ENCODE results near the gene BCL7A. TPM values are rescaled to one million over a fixed set of nuclear protein-coding genes. Genes with fewer than 3 reads are reported as not detected.

The BCL7A gene
- total RNA-seq, 1 experiment from 2014 or later, result 14.4 TPM

DNA sequence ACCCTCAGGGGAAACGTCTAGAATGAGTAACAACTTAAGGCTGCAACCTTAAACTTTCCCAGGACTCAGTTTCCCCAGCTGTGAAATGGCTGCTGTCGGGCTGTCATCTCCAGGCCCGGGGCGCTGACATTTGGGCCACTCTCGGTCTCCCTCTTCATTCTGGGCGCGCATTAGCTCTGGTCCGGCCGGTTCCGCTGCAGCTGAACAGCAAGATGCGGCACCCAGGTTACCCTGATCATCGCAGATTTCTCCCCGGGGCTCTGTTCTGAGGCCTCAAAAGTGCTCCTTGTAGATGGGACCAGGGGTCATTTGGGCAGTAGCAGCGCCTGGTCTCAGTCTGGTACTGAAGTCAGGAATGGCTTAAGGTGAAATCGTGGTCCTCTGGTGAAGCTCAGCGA, 890 bp upstream of the BCL7A start:
- no peak for DNase-seq (ENCODE audit: low read depth, low spot score)
- in situ Hi-C loops (cut with HindIII; ENCODE audit: low pct_unique_long_range_greater_than_20kb, low sequenced_read_pairs), result no loop called here

DNA sequence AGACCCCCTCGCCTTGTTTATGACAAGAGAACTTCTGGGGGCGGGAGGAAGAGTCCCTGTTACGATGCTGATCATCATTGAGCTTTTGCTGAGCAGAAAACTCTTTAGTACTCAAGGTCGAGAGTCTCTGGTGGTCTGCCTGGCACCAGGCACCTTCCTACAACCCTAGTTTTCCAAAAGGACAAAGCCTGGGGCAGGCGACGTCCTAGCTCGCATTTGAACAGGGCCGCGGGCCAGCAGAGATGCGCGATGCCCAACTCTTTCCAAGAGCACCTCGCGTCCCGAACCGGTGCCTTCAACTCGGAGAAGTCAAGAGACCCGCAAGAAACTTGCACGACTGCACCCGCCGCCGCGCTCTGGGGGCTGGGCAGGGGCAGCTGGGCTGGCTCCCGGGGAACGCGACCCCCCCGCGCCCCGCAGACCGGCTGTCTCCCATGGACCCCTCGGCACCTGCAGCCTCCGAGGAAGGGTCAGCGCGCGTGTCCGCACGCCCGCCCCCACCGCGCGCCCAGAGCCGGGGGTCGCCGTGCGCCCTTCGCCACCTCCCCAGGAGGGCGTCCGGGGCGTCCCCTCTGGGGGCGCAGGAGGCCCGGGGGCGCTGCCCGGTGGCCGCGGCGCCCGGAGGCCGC, 377 bp upstream of the BCL7A start:
- in situ Hi-C loops (cut with HindIII; ENCODE audit: low pct_unique_long_range_greater_than_20kb, low sequenced_read_pairs), result no loop called here
- no peak for DNase-seq (ENCODE audit: low read depth, low spot score)

DNA sequence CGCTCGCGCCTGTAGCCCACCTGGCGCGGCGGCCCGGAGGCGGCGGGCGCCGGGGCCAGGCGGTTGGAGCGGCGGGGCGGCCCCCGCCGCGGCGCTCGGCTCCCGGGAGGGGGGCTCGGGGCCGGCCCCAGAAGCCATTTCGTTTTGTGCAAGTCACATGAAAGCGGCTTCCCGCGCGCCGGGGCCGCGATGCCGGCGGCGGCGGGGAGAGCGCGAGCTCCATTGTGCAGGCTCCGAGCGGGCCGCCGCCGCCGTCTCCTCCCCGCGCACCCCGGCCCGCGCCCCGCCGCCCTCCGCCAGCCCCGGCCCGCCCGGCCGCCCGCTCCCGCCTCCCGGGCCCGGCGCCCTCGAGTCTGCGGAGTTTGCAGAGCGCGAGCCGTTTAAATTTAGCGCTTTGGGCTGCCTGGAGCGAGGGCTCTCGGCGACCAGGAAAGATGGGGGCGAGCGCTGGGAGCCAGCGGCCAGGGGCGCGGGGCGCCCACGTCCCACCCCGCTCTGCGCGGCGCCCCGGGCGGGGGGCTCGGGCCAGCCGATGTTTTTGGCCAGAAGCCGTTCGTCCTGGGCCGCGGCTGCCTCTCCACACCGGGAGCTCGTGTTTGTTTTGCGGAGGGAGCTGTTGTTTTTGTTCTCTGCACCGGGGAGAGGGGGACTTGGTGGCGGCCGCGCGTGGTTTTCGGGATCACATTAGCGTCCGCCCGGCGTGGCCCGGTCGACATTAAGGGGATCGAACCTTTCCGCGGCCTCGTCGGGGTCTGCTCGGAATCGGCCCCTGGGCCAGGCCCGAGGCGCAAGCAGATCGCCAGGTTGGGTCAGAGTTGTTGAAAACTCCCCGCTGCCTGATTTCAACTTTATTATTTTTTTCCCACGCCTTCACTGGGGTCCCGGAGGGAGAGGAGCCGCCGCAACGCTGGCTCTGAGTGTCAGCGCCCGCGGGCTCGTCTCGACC, 982 bp downstream of the BCL7A start:
- DNase-seq (ENCODE audit: low read depth, low spot score), result peak; percentile 27
- in situ Hi-C loops (cut with HindIII; ENCODE audit: low pct_unique_long_range_greater_than_20kb, low sequenced_read_pairs), result no loop called here

DNA sequence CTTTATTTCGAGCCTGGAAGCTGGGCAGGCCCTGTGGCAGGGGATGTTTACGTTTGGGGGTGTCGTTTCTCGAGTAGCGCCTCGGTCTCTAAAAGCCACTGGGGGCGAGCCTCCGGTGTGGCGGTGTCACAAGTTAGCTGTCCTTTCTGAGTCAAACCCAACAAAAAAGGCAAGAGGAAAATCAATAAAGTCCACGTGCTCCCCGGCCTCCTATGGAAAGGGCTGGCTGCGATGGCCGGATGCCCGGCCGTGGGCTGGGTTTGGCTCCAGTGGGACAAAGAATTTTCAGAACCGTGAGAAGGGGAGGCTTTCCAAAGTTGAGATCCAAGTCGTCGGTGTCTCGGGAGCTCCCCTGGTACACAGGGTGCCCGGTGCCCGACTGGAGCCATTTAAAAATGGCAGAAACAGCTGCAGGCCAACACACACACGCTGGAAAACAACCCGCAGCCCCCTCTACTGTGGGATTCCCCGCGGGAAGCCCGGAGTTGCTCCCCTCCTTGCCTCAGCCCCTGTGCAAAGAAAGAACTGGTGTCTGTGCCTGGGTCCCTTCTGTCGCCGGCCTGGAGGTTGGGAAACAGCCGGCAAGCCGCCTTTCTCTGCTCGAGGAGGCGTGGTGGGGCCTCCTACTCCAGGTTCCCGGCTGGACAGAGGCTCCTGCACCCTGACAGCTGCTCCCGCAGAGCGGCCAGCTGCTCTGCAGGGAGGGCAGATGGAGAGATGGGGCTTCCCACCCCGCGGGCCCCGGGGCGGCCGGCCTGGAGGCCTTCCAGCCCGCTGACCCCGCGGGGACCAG, 1.9 kb downstream of the BCL7A start:
- in situ Hi-C loops (cut with HindIII; ENCODE audit: low pct_unique_long_range_greater_than_20kb, low sequenced_read_pairs), result no loop called here
- DNase-seq (ENCODE audit: low read depth, low spot score), result peak; percentile 63

DNA sequence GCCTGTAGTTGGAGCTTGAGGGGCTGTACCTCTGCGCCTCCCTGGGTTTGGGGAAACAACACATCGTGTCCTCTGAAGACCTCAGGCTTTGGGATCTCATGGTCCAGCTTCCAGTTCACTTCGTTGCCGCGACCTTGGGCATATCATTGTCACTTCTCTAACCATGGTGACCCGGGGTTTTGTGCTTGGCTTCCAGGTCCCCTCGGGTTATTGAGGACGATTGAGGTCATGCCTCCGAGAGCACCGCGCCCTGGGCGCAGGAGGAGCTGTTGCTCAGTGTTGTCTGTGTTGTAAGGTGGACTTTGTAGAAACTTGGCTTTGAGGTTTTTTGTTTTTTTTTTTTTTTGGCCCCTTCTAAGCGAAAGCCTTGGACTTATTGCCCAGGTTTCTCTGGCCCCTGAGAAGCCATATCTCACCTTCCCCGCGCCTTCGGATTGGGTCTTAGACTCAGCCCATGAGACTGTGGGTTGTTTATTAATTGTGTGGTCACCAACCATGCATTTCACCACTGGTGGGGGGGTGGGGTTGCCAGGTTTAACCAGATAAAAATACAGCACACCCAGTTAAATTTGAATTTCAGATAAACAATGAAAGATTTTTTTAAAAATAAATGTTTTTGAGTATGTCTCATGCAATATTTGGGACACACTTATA, 2.6 kb downstream of the BCL7A start:
- in situ Hi-C loops (cut with HindIII; ENCODE audit: low pct_unique_long_range_greater_than_20kb, low sequenced_read_pairs), result no loop called here

DNA sequence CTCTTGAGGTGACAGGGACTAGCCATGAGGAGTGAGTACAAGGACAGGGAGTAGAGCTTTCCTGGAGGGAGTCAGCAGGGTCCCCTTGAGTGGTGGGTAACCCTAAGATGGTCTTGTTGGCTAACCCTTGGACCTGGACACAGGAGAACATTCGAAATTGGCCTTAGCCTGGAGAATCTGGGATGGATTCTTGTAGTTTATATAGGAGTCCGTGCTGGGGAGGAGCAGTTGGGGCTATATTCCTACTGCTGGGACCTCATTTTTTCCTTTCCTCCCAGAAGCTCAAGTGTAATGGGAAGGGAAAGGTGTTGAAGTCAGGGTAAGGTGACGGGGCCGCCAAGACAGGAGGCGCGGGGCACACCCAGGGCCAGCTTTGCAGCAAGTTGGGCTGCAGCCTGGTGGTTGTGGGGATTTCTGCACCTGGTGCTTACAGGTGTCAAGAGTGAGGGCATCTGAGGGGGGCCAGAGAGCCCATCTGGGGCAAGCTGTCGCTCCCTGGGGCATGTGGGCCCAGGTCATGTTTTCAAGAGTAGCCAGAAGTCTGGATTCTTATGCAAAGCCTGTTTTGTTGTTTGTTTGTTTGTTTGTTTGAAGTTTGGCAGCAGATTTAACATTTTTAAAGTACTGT, 5.1 kb downstream of the BCL7A start:
- in situ Hi-C loops (cut with HindIII; ENCODE audit: low pct_unique_long_range_greater_than_20kb, low sequenced_read_pairs), result no loop called here
- DNase-seq (ENCODE audit: low read depth, low spot score), result no peak

More for the DNA sequence above, 2.6 kb downstream of the BCL7A start:
- no peak for DNase-seq (ENCODE audit: low read depth, low spot score)

DNA sequence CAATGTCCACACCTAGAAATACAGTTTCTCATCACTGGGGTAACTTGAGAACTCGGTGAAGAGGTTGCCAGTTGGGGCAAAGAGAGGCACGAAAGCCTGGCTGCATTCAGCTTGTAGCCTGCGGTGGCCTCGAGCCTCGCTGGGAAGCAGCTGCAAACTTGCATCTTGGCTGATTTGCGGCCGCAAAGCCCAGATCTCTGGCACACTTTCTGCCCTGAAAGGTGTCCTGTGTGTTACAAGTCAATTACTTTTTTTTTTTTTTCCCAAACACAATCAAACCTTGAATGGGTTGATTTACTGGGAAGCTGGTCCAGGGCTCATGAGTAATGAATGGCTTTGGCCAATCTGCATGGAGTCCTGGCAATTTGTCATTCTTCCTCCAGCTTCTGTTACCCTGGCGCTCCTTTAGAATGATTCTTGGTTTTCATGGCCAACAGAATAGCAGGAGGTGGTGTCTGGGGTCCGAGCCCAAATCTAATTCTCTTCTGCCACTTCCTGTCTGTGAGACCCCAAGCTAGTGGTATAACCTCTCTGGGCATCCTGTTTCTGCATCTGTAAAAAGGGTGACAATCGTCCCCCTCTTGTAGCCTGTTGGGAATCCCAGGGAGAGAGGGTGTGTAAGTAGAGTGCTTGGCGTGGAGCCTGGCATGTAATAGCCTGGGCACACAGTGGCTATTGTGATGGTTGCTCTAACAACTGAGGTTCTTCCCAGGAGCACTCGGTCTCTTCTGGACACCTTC, 6.7 kb downstream of the BCL7A start:
- DNase-seq (ENCODE audit: low read depth, low spot score), result no peak

DNA sequence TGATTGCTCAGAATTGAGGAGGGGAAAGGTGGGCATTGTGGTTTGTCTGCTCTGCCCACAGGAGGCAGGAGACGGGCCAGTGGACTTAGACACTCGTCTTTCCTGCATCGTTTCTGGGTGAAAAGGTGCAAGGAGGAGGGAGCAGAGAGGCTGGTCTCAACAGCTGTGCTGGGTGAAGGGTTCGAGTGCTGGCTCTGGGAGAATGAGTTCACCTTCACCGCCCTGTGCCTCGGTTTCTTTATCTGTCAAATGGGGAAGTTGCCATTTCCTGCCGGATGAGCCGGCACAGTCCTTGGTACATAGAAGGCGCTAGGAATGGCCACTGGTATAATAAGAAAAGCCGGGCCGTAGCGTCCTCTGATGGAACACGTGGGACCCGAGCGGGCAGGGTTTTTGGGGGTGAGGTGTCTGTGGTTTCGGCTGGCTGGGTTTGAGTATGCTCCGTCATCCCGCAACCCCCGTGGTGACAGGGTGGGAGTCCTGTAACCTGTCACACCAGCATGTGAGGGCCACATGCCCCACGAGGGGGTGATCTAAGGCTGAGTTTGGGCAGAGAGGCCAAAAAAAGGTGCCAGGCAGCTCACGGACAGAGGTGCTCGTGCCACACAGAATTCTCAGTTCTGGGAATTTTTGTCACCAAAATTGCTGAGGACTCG, 7.3 kb downstream of the BCL7A start:
- no peak for DNase-seq (ENCODE audit: low read depth, low spot score)

More for the DNA sequence above, 6.7 kb downstream of the BCL7A start:
- in situ Hi-C loops (cut with HindIII; ENCODE audit: low pct_unique_long_range_greater_than_20kb, low sequenced_read_pairs), result no loop called here

DNA sequence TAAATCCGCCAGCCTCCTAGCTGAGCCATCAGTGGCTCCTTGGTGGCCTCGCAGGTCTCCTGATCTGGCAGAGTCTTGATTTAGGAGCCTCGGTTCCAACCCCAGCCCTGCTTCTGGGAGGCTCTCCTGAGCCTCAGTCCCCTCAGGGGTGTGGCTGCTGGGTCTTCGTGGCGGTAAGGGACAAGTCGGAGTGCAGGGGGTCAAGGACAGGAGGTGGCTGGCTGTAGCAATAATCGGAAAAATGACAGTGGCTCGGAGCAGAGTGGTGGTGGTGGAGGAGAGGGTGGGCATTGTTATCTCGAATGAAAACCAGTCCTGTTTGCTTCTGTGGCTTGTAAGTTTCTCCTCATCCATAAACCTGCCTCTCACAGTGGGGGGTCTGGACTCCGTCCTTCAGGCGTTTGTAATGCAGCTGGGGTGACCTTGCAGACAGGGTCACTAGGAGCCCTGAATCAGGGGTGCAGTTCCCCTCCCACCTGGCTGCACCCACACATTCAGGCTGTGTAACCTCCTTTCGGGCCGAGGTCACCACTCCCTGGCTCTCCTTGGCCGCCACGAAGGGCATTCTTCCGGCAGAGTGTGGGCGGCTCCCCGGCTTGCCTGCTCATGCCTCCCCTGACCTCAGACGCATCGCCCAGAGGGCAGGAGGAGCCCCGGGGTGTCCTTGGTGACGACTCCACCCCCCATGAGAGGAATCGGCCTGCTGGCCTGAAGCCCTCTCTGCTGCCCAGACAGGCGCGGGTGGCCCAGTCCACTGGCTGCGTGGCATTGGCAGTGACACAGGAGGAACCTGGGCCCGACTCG, 8.1 kb downstream of the BCL7A start:
- in situ Hi-C loops (cut with HindIII; ENCODE audit: low pct_unique_long_range_greater_than_20kb, low sequenced_read_pairs), result no loop called here
- DNase-seq (ENCODE audit: low read depth, low spot score), result no peak

More for the DNA sequence above, 7.3 kb downstream of the BCL7A start:
- in situ Hi-C loops (cut with HindIII; ENCODE audit: low pct_unique_long_range_greater_than_20kb, low sequenced_read_pairs), result no loop called here

DNA sequence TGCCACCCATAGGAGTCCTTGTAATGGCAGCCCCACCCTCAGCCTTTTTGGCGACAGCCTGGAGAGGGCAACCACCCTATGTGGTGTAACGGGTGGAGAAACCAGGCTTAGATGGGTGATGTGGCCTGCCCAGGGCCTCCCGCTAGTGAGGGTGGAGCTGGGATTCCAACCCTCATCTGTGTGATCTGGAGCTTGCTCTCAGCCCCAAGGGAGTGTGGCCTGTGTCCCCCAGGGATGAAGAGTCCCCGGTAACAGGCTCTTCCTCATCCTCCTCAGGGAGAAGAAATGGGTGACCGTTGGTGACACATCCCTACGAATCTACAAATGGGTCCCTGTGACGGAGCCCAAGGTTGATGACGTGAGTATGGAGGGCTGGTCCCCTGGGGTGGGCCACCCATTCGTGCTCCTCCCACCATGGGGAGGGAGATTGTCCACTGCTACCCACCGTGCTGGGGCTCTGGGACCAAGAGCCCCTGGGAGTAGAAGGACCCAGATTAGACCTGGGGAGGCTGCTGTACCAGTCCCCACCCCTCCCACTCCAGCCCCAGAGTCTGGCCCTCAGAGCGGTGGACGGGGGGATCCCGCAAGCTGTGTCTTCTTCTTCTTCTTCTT, 8.8 kb downstream of the BCL7A start:
- in situ Hi-C loops (cut with HindIII; ENCODE audit: low pct_unique_long_range_greater_than_20kb, low sequenced_read_pairs), result no loop called here
- no peak for DNase-seq (ENCODE audit: low read depth, low spot score)

DNA sequence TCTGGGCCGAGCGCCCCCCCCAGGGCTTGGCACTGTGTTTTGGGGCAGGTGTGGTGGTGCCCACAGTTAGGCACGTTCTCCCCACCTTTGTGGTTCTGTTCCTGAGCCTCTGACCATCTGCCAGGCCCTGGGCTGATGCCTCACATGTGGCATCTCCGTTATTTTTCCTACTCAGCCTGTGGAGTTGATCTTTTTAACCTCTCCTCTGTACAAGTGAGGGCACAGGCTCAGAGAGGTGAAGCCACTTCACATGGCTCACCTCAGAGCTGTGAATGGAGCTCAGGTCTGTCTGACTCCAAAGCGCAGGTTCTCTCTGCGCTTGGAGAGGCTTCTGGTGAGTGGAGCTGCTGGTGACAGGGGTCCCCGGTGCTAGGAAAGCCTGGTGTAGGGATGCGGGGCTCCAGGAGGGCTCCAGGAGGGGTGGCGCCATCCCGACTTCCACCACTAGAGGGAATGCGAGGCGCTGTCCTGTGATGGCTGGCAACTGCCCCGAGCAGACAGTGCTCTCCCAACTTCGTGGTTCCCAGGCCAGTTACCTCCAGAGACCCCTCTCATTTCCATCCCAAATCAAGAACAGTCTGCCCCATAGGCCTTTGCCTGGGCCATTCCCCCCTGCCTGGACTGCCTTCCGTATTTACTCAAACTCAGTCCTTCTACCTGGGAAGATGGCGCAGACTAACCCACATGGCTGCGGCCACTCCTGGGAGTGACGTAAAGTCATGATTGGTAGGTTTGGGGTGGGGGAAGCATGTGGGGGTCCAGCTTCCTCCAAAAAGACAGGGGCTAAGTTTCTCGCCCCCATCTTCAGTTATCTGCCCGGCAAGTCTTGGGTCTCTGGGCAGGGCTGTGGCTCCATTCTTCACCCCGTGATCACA, 9.9 kb downstream of the BCL7A start:
- in situ Hi-C loops (cut with HindIII; ENCODE audit: low pct_unique_long_range_greater_than_20kb, low sequenced_read_pairs), result no loop called here
- DNase-seq (ENCODE audit: low read depth, low spot score), result peak; percentile 60

DNA sequence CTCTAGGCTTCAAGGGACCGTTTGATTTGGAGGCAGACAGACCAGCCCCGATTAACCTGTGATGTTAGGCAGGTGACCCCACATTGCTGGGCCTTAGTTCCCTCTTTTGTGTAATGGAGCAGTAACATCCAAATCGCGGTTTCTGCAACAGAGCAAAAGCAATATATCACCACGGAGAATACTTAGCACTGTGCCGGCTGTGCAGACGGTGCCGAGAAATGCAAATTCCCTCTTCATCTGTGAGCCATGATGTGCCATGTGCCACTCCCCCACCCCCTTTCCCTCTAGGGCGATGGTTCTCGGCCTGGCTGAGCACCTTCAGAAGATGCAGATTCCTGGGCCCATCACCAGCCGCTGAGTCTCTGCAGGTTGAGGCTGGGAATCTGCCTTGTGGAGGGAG, 10.9 kb downstream of the BCL7A start:
- no peak for DNase-seq (ENCODE audit: low read depth, low spot score)
- in situ Hi-C loops (cut with HindIII; ENCODE audit: low pct_unique_long_range_greater_than_20kb, low sequenced_read_pairs), result no loop called here

DNA sequence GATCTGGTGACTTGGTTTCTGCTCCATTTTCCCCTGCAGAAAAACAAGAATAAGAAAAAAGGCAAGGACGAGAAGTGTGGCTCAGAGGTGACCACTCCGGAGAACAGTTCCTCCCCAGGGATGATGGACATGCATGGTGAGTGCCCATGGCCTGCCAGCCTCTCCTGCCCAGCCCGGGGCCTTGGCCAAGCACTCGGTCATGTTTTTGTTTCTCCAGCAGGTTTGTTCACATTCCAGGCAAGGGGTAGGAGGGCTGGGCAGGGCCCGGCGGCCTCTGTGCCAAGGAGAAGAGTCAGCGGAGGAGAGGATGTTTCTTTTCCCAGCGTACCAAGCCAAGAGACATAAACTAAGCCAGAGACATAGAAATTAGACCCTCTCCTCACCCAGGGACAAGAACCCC, 13.6 kb downstream of the BCL7A start:
- in situ Hi-C loops (cut with HindIII; ENCODE audit: low pct_unique_long_range_greater_than_20kb, low sequenced_read_pairs), result no loop called here
- no peak for DNase-seq (ENCODE audit: low read depth, low spot score)

DNA sequence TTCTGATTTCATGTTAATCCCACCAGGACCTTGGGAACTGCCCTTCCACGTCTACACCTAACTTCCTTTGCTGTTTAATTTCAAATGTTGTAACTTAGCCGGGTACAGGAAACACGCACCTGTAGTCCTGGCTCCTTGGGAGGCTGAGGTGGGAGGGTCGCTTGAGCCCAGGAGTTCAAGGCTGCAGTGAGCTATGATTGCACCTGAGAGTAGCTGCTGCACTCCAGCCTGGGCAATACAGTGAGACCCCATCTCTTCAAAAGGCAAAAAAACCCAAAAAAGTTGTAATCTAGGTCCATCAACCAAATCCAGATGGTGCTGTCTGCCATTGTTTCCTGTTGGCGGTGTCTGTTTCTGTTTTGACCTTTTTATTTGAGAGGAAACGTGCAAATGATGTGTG, 14.5 kb downstream of the BCL7A start:
- in situ Hi-C loops (cut with HindIII; ENCODE audit: low pct_unique_long_range_greater_than_20kb, low sequenced_read_pairs), result no loop called here
- no peak for DNase-seq (ENCODE audit: low read depth, low spot score)

Measured in SK-MEL-5 (cell line).